H54 (cell line): ENCODE data around the gene LINGO3.
"Not testable (repeated sequence)": the region's sequence is repeated elsewhere in the genome, so short reads cannot be mapped to it uniquely, and the experiment has no call there.

ENCODE experiments used
- DNase-seq: peaks from one replicate; pipeline ENCODE4 v3.0.0; 2011; ENCODE audit warnings: low spot score, mixed read lengths; ENCODE audit not compliant: insufficient read length
- FAIRE-seq: peaks from 3 replicates; lab custom pipeline; 2011; peaks lifted over from hg19 to GRCh38; lab: Jason Lieb, UNC
- POLR2A ChIP-seq: IDR thresholded peaks from 2 replicates; pipeline ENCODE4 v1.6.1; 2011; ENCODE audit warnings: low read depth, mild to moderate bottlenecking, low read length

The LINGO3 gene, protein sequence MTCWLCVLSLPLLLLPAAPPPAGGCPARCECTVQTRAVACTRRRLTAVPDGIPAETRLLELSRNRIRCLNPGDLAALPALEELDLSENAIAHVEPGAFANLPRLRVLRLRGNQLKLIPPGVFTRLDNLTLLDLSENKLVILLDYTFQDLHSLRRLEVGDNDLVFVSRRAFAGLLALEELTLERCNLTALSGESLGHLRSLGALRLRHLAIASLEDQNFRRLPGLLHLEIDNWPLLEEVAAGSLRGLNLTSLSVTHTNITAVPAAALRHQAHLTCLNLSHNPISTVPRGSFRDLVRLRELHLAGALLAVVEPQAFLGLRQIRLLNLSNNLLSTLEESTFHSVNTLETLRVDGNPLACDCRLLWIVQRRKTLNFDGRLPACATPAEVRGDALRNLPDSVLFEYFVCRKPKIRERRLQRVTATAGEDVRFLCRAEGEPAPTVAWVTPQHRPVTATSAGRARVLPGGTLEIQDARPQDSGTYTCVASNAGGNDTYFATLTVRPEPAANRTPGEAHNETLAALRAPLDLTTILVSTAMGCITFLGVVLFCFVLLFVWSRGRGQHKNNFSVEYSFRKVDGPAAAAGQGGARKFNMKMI

DNA sequence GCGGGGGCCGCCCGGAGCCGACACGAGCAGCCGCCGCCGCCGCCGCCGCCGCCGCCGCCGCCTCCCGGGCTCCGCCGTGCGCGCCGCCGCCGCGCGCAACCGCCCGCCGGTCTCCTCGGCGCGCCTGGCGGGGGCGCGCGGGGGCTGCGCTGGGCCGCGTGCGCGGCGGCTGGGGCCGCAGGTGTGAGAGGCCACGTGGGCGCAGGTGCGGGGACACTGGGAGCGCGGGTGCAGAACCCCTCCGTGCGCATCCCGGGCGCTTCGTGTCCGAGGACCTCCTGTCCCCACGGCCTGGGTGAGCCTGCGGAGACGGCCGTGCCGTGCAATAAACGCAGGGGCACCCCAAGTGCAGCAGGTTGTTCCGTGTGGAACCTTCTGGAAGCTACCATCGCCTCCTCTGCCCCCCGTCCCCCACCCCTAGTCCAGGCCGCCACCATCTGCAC, at the start of gene LINGO3:
Gene LINGO3 (minus strand): TSS at position 41 of the 443 bp plus-strand sequence. CDS start 16,378 bp downstream, outside the sequence.
- DNase-seq = no peak
- no peak for TF ChIP-seq POLR2A
- FAIRE-seq = no peak

DNA sequence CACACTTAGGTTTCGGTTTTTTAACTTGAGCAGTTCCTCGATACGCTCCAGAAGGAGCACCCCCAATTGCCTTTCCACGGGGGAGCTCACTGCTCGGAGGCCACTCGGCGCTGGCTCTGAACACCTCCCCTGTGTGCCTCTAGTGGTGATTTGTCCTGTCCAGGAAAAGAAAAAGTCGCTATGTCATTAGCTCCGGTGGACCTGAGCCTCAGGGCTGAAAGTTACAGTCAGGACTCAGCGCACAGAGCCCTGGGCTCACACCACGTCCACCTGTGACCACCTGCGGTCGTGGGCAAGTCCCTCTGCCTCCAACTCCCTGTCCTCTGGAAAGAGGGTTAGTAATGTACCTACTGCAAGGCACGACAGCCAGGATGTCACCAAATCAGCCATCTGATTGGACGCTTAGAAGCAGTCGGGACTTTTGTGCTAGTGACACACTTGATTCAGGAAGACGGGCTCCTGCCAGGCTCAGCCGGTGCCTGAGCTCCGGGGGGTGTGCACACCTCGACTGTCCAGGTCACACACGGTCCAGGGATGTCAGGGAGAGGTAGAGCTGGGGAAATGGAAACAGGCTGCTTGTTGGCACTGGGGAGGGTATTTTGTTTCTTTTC, 48.2 kb upstream of the LINGO3 start:
- FAIRE-seq (no peak), DNase-seq (no peak)
- TF ChIP-seq POLR2A = no peak

DNA sequence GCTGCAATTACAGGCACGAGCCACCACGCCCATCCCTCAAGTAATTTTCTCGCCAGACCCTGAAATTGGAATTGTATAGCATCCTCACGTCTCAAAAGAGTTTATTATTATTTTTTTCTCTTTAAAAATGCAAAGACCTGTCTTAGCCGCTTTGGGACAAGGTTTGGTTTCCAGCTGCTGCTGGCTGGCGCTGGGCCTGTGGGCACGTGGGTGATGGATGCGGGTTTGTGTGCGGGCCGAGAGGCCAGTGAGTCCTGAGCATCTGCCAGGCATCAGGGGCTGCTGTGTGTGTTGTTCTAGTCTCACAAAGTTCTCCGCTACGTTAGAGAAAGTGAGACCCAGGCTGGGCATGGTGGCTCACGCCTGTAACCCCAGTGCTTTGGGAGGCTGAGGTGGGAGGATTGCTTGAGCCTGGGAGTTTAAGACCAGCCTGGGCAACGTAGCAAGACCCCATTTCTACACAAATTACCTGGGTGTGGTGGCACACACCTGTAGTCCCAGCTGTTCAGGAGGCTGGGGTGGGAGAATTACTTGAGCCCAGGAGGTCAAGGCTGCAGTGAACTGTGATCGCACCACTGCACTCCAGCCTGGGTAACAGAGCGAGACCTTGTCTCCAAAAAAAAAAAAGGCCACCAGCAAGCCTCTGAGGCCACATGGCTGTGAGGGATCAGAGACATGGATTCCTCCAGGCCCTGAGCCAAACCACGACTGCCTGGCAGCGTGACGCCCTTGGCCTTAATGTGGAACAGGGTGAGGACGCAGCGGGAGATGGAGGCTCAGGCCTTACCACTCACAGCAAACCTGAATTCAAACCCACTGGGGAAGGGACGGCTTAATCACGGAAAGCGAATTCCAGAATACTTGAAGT, 47.4 kb upstream of the LINGO3 start:
- DNase-seq = no peak
- FAIRE-seq = no peak
- no peak for TF ChIP-seq POLR2A

DNA sequence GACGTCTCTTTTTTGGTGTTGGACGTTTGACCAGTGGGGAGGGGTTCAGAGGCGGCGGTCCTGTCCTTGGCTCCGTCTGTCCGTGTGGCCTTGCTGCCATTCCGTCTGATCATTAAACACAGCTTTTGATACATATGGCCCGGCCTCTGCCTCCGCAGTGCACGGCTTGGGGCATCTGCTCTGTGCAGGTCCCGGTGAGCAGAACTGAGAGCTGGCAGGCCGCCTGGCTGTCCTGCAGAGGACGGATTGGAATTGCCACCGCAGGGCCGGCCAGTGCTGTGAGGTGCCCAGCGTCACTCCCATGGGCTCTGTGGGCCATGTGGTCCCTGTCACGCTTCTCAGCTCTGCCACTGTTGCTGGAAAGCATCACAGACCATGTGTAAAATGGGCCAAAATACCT, 46.7 kb upstream of the LINGO3 start:
- DNase-seq (no peak), FAIRE-seq (no peak)
- no peak for TF ChIP-seq POLR2A

DNA sequence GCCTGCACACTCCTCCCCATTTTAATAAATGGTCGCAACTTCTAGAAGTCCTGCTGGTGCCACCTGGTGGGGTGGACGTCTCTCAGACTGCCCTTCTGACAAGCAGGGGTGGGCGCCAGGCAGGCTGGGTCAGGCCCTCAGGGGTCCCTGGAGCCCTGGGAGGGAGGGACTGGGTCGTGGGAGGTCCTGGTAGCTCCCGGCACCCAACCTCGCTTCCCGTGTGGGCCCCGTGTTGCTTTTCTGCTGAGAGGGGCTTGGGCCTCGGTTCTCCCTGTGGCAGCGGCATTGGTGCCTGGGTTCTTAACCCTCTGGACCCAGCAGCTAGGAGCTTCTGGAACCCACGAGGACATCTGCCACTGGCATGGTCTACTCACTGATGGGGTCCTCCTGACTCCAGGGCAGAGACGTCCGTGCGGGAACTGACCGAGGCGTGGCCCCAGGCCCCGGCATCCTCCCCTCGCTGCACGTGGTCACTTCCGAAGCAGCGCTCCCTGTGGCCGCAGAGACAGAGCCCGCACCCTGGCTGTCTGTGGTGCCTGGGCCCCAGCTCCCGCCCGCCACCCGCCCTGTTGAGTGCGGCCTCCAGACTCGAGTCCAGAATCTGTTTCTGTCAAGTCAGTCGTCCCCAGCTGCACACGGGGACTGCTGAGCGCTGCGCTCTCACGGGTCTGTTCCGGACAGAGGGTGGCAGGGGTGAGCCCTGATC, 46.1 kb upstream of the LINGO3 start:
- no peak for TF ChIP-seq POLR2A
- DNase-seq (no peak), FAIRE-seq (no peak)

DNA sequence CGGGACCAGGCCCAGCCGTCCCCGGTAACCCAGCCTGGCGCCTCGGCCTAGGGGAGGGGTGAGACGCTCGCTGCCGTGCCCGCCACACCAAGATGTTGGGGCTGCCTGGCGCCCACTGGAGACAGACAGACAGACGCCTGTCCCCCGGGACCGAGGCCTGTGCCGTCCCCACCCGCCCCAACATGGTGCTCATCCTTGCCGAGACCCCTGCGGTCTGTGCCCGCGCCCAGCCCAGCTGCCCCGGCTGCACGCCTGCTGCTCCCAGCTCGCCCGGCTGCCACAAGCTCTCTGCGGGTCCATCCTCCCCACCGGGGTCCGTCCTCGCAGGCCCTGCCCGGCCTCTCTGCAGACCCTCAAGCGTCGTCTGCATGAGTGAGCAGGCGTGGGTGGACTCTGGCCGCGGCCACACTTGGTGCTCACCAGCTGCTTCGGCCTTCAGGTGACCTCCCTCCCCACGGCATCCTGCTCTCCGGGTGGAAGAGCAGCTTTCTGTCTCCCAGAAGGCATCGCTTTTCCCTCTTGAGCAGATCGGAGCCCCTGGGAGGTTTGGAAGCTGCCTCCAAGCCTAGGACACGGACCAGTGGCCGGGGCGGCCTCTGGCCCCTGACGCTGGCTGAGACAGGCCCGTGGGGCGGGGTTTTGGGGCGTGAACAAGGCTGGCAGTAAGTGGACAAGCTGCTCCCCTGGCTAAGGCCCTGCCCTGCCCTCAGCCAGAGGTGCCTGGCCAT, 45.4 kb upstream of the LINGO3 start:
- no peak for TF ChIP-seq POLR2A
- DNase-seq (no peak), FAIRE-seq (no peak)

DNA sequence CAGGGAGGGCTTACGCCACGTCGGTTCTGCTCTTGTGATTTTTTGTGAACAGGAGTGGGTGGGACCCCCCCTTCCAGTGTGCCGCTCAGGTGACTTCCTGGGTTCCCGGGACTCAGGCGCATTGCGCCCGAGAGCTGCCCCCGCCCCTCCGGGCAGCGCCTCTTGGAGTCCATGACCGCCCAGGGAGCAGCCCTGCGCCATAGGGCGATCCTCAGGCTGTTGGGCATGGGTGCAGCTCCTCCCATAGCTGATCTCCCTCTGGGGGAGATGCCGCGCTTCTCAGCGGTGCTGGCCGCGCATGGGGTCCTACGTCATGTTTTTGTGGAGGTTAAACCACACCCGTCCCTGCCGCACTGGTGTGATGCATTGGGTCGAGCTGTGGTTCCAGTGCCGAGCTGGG, 44.2 kb upstream of the LINGO3 start:
- DNase-seq (no peak), FAIRE-seq (no peak)
- TF ChIP-seq POLR2A = no peak

DNA sequence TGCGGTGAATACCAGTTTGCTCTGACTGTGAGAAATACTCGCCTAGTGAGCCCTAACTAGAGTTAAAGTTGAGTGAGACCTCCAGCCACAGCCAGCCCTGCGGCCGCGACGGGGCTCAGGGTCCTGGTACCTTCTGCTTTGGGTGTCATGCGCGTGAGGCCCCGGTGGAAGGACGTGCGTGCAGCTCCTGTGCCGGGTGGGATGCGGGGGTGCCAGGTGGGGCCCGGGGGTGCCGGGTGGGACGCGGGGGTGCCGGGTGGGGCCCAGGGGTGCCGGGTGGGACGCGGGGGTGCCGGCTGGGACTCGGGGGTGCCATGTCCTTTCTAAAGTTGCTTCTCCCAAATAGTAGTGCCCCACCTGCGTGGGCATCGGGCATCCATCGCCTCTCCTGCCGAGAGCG, 43.6 kb upstream of the LINGO3 start:
- no peak for TF ChIP-seq POLR2A
- DNase-seq (no peak), FAIRE-seq (no peak)

DNA sequence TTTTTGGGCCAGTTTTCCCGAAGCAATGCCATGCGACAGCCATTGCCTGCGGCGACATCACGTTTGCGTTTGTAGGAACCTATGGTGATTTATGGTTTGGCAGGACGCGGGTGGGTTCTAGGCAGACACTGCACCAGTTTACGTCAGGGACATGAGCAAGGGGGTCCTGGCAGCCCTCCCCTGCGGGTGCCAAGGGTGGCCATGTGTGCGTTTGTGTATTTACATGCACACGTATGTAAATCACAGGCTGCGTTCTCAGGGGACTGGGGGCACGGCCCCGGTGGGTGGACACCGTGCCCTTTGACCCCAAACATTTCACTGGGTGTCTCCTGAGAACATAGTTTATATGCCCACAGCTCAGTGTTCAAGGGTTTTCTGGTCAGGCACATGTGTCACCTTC, 42.7 kb upstream of the LINGO3 start:
- DNase-seq (no peak), FAIRE-seq (no peak)
- no peak for TF ChIP-seq POLR2A

DNA sequence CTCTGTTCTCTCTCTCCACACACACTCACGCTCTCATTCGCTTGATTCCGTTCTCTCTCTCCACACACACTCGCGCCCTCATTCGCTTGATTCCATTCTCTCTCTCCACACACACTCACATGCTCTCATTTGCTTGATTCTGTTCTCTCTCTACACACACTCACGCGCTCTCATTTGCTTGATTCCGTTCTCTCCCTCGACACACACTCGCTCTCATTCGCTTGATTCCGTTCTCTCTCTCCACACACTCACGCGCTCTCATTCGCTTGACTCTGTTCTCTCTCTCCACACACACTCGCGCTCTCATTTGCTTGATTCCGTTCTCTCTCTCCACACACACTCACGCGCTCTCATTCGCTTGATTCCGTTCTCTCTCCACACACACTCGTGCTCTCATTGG, 41.9 kb upstream of the LINGO3 start:
- DNase-seq, FAIRE-seq: not testable (repeated sequence)

DNA sequence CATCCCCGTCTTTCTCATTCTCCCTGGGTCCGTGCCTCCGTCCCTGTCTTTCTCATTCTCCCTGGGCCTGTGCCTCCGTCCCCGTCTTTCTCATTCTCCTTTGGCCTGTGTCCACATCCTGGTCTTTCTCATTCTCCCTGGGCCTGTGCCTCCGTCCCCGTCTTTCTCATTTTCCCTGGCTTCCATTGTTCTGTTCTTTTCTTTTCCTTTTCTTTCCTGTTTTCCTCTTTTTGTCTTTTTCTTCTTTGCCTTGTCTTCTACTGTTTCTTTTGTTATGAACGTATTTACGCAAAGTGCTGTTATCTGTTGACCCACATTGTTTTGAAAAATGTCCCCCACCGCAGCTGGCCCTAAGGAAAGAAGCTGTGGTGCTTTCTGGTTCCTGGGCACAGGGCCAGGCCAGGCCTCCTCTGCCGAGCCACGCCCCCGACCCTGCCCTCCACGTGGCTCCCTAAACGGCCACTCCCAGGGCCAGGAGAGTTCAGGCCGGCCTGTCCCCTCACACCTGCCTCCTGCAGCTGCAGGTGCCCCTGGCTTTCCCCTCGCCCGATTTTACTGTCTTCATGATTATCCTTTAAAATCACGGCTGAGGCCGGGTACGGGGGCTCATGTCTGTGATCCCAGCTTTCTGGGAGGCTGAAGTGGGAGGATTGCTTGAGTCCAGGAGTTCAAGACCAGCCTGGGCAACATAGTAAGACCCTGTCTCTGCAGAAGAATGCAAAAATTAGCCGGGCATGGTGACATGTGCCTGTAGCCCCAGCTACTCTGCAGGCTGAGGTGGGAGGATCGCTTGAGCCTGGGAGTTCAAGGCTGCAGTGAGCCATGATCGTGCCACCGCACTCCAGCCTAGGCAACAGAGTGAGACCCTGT, 38.1 kb upstream of the LINGO3 start:
- FAIRE-seq (no peak), DNase-seq (no peak)
- no peak for TF ChIP-seq POLR2A

DNA sequence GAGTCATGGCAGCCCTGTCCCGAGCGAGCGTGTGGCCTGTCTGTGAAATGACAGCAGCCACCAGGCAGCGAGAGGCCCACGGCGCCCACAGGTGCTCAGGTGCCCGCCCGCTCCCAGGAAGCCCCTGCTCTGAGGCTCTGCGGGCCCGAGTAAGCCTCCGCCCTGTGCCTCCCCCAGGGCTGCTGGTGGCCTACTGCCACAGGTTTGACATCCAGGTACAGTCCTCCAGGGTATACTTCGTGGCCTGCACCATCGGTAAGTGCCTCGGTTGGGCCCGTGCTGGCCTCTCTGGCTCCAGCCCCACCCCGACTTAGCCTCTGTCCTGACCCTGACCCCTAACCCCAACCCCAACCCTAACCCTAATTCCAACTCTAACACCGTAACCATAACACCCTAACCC, 37.1 kb upstream of the LINGO3 start:
- no peak for TF ChIP-seq POLR2A
- DNase-seq = no peak
- FAIRE-seq = no peak
